GM12875 (cell line): ENCODE data around the gene LSM11.

Experiments used
- H3K4me3 ChIP-seq: one replicate; pipeline ENCODE4 v1.5.1; 2011; ENCODE audit warnings: low read depth, low read length, control low read depth
- CTCF ChIP-seq: IDR thresholded peaks from 2 replicates; pipeline ENCODE4 v1.5.1; 2011; ENCODE audit warnings: low read depth, mild to moderate bottlenecking, control low read depth, inconsistent platforms, low read length, moderate library complexity, borderline replicate concordance; ENCODE audit not compliant: insufficient read depth

The LSM11 gene

GRCh38 chr5:157808043-157808442 is 64.5 kb downstream of the LSM11 start:
- no peak for TF ChIP-seq CTCF
- no peak overlapping the region for H3K4me3 ChIP-seq
